Stimulated activated CD4-positive, alpha-beta T cell treated with anti-CD3 and anti-CD28 coated beads, TNF-alpha, amount 100 ng/mL, for 24 hours (primary cell): ENCODE data around the gene EDAR.

Experiments
- DNase-seq, 3 experiments: peaks; one replicate each; pipeline ENCODE4 v3.0.0-alpha.2; 2020; ENCODE audit warnings: low read depth in 3 of 3

Gene EDAR

DNA sequence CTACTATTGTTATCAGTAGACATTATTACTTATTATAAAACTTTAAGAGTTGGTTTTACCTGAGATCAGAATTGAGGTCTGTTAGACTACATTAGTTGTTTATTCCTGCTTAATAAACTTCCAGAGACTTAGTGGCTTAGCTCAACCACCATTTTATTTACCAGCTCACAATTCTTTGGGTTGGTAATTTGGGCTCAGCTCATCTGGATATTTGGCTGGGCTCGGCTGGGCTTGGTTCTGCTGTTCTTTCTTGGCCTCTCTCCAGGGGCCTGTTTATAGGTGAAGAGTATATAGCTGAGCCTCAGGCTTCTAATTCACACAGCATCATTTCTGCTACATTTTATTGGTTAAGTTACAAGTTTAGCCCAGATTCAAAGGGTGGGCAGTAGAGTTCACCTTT is 134.5 kb downstream of the EDAR start:
- no peak for DNase-seq

DNA sequence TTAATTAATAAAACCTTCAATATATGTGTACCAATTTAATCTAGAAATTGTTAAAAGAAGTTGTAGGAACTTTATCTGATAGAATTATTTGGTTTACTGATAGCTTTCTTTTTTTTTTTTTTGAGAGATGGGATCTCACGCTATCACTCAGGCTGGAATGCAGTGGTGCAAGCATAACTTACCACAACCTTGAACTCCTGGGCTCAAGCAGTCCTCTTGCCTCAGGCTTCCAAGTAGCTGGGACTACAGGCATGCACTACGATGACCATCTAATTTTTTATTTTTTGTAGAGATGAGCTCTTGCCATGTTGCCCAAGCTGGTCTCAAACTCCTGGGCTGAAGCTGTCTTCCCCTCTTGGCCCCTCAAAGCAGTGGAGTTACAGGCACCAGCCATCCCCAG is 135.6 kb downstream of the EDAR start:
- DNase-seq: no peak

DNA sequence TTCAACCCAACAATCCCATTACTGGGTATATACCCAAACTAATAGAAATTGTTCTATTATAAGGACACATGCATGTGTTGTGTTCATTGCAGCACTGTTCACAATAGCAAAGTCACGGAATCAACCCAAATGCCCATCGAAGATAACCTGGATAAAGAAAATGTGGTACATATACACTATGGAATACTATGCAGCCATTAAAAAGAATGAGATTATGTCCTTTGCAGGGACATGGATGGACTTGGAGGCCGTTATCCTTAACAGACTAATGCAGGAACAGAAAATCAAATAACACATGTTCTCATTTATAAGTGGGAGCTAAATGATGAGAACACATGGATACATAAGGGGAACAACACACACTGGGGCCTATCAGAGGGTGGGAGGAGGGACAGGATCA is 136.6 kb downstream of the EDAR start:
- DNase-seq: no peak

DNA sequence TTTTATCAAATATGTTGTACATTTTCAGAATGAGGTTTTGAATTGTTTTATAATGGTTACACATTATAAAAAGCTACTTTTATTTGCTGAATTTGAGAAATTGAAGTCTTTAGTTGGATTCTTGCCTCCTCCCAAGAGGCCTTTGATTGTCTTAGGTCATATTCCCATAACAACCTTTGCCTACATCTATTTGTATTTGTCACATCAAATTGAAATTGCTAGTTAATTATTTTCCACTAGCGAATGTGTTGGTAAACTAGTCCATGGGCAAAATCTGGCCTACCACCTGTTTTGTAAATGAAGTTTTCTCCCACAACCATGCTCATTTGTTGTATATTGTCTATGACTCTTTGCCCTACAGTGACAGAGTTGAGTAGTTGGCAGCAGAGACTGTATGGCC is 142.0 kb downstream of the EDAR start:
- DNase-seq: no peak

DNA sequence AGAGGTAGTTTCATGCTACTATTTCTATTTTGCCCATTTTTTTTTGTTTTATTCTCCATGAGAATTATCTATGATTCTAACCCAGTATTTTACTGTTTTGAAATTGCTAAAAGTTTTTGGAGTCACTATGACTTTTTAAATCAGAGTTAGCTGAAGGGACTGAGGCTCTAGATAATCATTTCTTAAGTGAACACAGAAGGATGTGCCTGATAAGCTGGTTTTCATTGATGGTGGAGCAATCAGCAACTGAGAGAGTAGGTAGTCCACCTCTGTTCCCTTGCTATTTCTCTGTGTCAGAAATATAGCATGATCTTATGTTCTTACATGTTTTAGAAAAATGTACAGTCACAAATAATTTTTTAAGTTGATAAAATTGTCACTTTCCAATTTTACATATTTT is 143.1 kb downstream of the EDAR start:
- no peak for DNase-seq
